Testis (tissue), 2 donors: Measurements from ENCODE around the gene ABHD12.

Source experiments
- POLR2A ChIP-seq: fragments of 450-650 bp; IDR thresholded peaks from one replicate; pipeline ENCODE4 v1.6.1; 2017; ENCODE audit warnings: antibody characterized with exemption, mild to moderate bottlenecking, moderate library complexity
- TF ChIP-seq, protein P1 (sequence below), 3 experiments: fragments of 450-650 bp in 2 of 3; fragments of 200-600 bp in 1 of 3; sonication (generic) in 1 of 3; IDR thresholded peaks; one replicate each; pipeline ENCODE4 v1.5.1; 2016 to 2019; ENCODE audit warnings: antibody characterized with exemption in 3 of 3, mild to moderate bottlenecking in 2 of 3, moderate library complexity in 1 of 3

DNA sequence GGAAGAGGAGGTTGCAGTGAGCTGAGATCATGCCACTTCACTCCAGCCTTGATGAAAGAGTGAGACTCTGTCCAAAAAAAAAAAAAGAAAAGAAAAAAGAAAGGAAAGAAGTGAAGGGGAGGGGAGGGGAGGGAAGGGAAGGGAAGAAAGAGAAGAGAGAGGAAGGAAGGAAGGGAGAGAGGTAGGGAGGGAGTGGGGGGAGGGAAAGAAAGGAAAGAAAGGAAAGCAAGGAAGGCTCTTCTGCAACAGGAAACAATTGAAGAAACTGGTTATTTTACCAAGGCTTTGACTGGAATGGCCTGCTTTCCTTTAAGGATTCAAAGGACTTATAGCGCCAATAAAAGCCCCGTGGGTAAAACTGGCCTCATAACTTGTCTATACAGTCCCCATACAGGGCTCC, 64.6 kb downstream of the ABHD12 start:
- TF ChIP-seq, protein P1, sequence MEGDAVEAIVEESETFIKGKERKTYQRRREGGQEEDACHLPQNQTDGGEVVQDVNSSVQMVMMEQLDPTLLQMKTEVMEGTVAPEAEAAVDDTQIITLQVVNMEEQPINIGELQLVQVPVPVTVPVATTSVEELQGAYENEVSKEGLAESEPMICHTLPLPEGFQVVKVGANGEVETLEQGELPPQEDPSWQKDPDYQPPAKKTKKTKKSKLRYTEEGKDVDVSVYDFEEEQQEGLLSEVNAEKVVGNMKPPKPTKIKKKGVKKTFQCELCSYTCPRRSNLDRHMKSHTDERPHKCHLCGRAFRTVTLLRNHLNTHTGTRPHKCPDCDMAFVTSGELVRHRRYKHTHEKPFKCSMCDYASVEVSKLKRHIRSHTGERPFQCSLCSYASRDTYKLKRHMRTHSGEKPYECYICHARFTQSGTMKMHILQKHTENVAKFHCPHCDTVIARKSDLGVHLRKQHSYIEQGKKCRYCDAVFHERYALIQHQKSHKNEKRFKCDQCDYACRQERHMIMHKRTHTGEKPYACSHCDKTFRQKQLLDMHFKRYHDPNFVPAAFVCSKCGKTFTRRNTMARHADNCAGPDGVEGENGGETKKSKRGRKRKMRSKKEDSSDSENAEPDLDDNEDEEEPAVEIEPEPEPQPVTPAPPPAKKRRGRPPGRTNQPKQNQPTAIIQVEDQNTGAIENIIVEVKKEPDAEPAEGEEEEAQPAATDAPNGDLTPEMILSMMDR (IDR thresholded peaks at IDR 0.05): no peak
- no peak for TF ChIP-seq POLR2A
